Smooth muscle cell (in vitro differentiated cells): Measurements from ENCODE around the gene SMYD1. TPM values are rescaled to one million over a fixed set of nuclear protein-coding genes. Genes with fewer than 3 reads are reported as not detected.

Experiments used
- DNase-seq: peaks from one replicate; lab custom pipeline; 2025; ENCODE audit not compliant: unreplicated experiment; lab: John Stamatoyannopoulos, UW
- H2AFZ ChIP-seq: fragments of 200-600 bp; sonication (generic); 2 replicates; pipeline ENCODE4 v1.6.0; 2016; ENCODE audit warnings: antibody characterized with exemption, low read depth, mild to moderate bottlenecking
- H3F3A ChIP-seq: fragments of 200-600 bp; sonication (generic); 2 replicates; pipeline ENCODE4 v1.6.0; 2017; ENCODE audit warnings: antibody characterized with exemption, low read depth
- H3K27ac ChIP-seq: fragments of 200-600 bp; sonication (generic); 2 replicates; pipeline ENCODE4 v1.5.1; 2016; ENCODE audit warnings: low read depth, mild to moderate bottlenecking
- H3K27me3 ChIP-seq: fragments of 200-600 bp; sonication (generic); 2 replicates; pipeline ENCODE4 v1.6.1; 2016; ENCODE audit warnings: low read depth, mild to moderate bottlenecking
- H3K36me3 ChIP-seq: fragments of 200-600 bp; sonication (generic); 2 replicates; pipeline ENCODE4 v1.5.1; 2016; ENCODE audit warnings: low read depth
- H3K4me1 ChIP-seq: fragments of 200-600 bp; sonication (generic); 2 replicates; pipeline ENCODE4 v1.5.1; 2016; ENCODE audit warnings: low read depth
- H3K4me2 ChIP-seq: fragments of 200-600 bp; sonication (generic); 2 replicates; pipeline ENCODE4 v1.6.0; 2016; ENCODE audit warnings: mild to moderate bottlenecking
- H3K4me3 ChIP-seq: fragments of 200-600 bp; sonication (generic); 2 replicates; pipeline ENCODE4 v1.5.1; 2016; ENCODE audit warnings: mild to moderate bottlenecking
- H3K79me2 ChIP-seq: fragments of 200-600 bp; sonication (generic); 2 replicates; pipeline ENCODE4 v1.6.0; 2016; ENCODE audit warnings: low read depth, mild to moderate bottlenecking
- H3K9ac ChIP-seq: fragments of 200-600 bp; sonication (generic); 2 replicates; pipeline ENCODE4 v1.6.0; 2016; ENCODE audit warnings: low read depth
- H3K9me3 ChIP-seq: fragments of 200-600 bp; sonication (generic); replicated peaks from 2 replicates; pipeline ENCODE4 v1.5.1; 2016; ENCODE audit warnings: low read depth
- H4K20me1 ChIP-seq: fragments of 200-600 bp; sonication (generic); 2 replicates; pipeline ENCODE4 v1.6.0; 2016; ENCODE audit warnings: low read depth
- CTCF ChIP-seq: fragments of 200-600 bp; sonication (generic); IDR thresholded peaks from 2 replicates; pipeline ENCODE4 v1.5.1; 2017; ENCODE audit warnings: borderline replicate concordance, mild to moderate bottlenecking, antibody characterized with exemption; ENCODE audit not compliant: insufficient read depth, poor library complexity, severe bottlenecking
- WGBS: methylation state at CpG from one replicate; pipeline ENCODE4 v1.1.7; 2016; ENCODE audit warnings: low lambda C conversion rate; 5-methylcytosine and 5-hydroxymethylcytosine counted together
- polyA plus RNA-seq: library from polyadenylated mRNA; unstranded; fragments of >200 nt; fragmentation: Nextera tagmentation; extraction: Ambion mirVana; gene quantifications from 2 replicates; pipeline ENCODE4 v1.2.1, GENCODE V29; 2016
- total RNA-seq: library from RNA; depleted of rRNA; stranded (reverse); fragments of >200 nt; gene quantifications from 2 replicates; pipeline ENCODE4 v1.2.3, GENCODE V29; 2014

Gene SMYD1
- total and polyA plus RNA-seq, 2 experiments from 2014 or later = not detected

GRCh38 chr2:88131999-88132368 is 64.4 kb downstream of the SMYD1 start:
- no peaks in the 10 kb centered on the region for H3F3A ChIP-seq
- H2AFZ ChIP-seq = no peak overlapping the region
- H3K4me2 ChIP-seq = no peak overlapping the region
- H3K9me3 ChIP-seq = no peaks in the 10 kb centered on the region
- no peaks in the 10 kb centered on the region for H4K20me1 ChIP-seq
- H3K36me3 ChIP-seq = no peaks in the 10 kb centered on the region
- no peaks in the 10 kb centered on the region for H3K4me1 ChIP-seq
- no peaks in the 10 kb centered on the region for H3K79me2 ChIP-seq
- peaks cover 27% of the 10 kb centered on the region for H3K27me3 ChIP-seq
- no peak for TF ChIP-seq CTCF
- no peak overlapping the region for H3K4me3 ChIP-seq
- WGBS = 98% methylated on average over 3 of the region's 3 CpGs
- no peak for DNase-seq
- H3K9ac ChIP-seq = no peak overlapping the region
- no peak overlapping the region for H3K27ac ChIP-seq

GRCh38 chr2:88133875-88134274 is 66.2 kb downstream of the SMYD1 start:
- Histone ChIP-seq H3K4me3 (no peak overlapping the region), H3K9ac (no peak overlapping the region), H2AFZ (no peak overlapping the region), H3K9me3 (no peaks in the 10 kb centered on the region), H3K27ac (no peak overlapping the region), H4K20me1 (no peaks in the 10 kb centered on the region), H3K4me1 (no peaks in the 10 kb centered on the region), H3K79me2 (no peaks in the 10 kb centered on the region), H3K4me2 (no peak overlapping the region), H3K27me3 (peaks cover 25% of the 10 kb centered on the region), H3K36me3 (no peaks in the 10 kb centered on the region), H3F3A (no peaks in the 10 kb centered on the region)
- no peak for DNase-seq
- no peak for TF ChIP-seq CTCF
- WGBS = 78% methylated on average over 3 of the region's 3 CpGs

GRCh38 chr2:88136817-88137216 is 69.2 kb downstream of the SMYD1 start:
- H3K4me1 ChIP-seq = no peaks in the 10 kb centered on the region
- WGBS = 85% methylated on average over 4 of the region's 4 CpGs
- no peak overlapping the region for H3K4me2 ChIP-seq
- peaks cover 29% of the 10 kb centered on the region for H3K27me3 ChIP-seq
- H3K4me3 ChIP-seq = no peak overlapping the region
- no peak overlapping the region for H2AFZ ChIP-seq
- no peak overlapping the region for H3K9ac ChIP-seq
- no peaks in the 10 kb centered on the region for H4K20me1 ChIP-seq
- no peaks in the 10 kb centered on the region for H3K9me3 ChIP-seq
- H3K79me2 ChIP-seq = no peaks in the 10 kb centered on the region
- H3K36me3 ChIP-seq = no peaks in the 10 kb centered on the region
- TF ChIP-seq CTCF = no peak
- H3K27ac ChIP-seq = no peak overlapping the region
- no peak for DNase-seq
- no peaks in the 10 kb centered on the region for H3F3A ChIP-seq

- H2AFZ ChIP-seq = no peak overlapping the region
- H3K4me1 ChIP-seq = no peaks in the 10 kb centered on the region
- no peaks in the 10 kb centered on the region for H3K36me3 ChIP-seq
- TF ChIP-seq CTCF = no peak
- no peaks in the 10 kb centered on the region for H3K9me3 ChIP-seq
- no peak for DNase-seq
- peaks cover 29% of the 10 kb centered on the region for H3K27me3 ChIP-seq
- H3K27ac ChIP-seq = no peak overlapping the region
- H3K4me2 ChIP-seq = no peak overlapping the region
- H3K4me3 ChIP-seq = no peak overlapping the region
- 89% methylated on average over 4 of the region's 4 CpGs for WGBS
- no peaks in the 10 kb centered on the region for H3K79me2 ChIP-seq
- H3K9ac ChIP-seq = no peak overlapping the region
- no peaks in the 10 kb centered on the region for H4K20me1 ChIP-seq
- no peaks in the 10 kb centered on the region for H3F3A ChIP-seq
Observed at GRCh38 chr2:88137833-88138232, 70.2 kb downstream of the SMYD1 start.
